ENCODE data around the gene OTULIN. TPM values are rescaled to one million over a fixed set of nuclear protein-coding genes. Genes with fewer than 3 reads are reported as not detected.

Gene OTULIN
- polyA plus RNA-seq, 1 donor, result 14.3 TPM

- DNase-seq (ENCODE audit: low read depth), result no peak
Measured at GRCh38 chr5:14742498-14742897, 78.0 kb downstream of the OTULIN start.

- DNase-seq (ENCODE audit: low read depth), result no peak
Measured at GRCh38 chr5:14743601-14744295, 79.2 kb downstream of the OTULIN start.

GRCh38 chr5:14744296-14745187 is 80.0 kb downstream of the OTULIN start:
- DNase-seq (ENCODE audit: low read depth), result no peak

GRCh38 chr5:14745188-14745563 is 80.7 kb downstream of the OTULIN start:
- no peak for DNase-seq (ENCODE audit: low read depth)

- no peak for DNase-seq (ENCODE audit: low read depth)
Measured at GRCh38 chr5:14745753-14746152, 81.2 kb downstream of the OTULIN start.

- no peak for DNase-seq (ENCODE audit: low read depth)
Measured at GRCh38 chr5:14748180-14748900, 83.8 kb downstream of the OTULIN start.

Other genes starting within 250 kb of the OTULIN start
- 2.7 TPM for gene OTULINL, start 82.9 kb upstream of the OTULIN start, polyA plus RNA-seq (ENCODE audit: insufficient read length)
- gene ANKH, start 207.1 kb downstream of the OTULIN start, polyA plus RNA-seq (ENCODE audit: insufficient read length), result 14.2 TPM

Data from forelimb muscle (tissue), 1 donor.